Astrocyte (in vitro differentiated cells and primary cell): ENCODE measurements around the gene THY1. TPM values are rescaled to one million over a fixed set of nuclear protein-coding genes. Genes with fewer than 3 reads are reported as not detected.

ENCODE experiments used
- DNase-seq: peaks from one replicate; pipeline ENCODE4 v3.0.0-alpha.2; 2010; ENCODE audit warnings: low read depth
- FAIRE-seq: peaks from 2 replicates; lab custom pipeline; 2011; peaks lifted over from hg19 to GRCh38; lab: Jason Lieb, UNC
- H2AFZ ChIP-seq: 2 replicates; pipeline ENCODE4 v1.6.0; 2012; ENCODE audit warnings: low read depth, low read length, inconsistent platforms
- H3K27ac ChIP-seq: 2 replicates; pipeline ENCODE4 v1.5.1; 2011; ENCODE audit warnings: low read depth, low read length, inconsistent platforms
- H3K27me3 ChIP-seq: 2 replicates; pipeline ENCODE4 v1.6.0; 2011; ENCODE audit warnings: low read length, inconsistent platforms; ENCODE audit not compliant: insufficient read depth
- H3K36me3 ChIP-seq: 2 replicates; pipeline ENCODE4 v1.5.1; 2011; ENCODE audit warnings: low read length, inconsistent platforms; ENCODE audit not compliant: insufficient read depth
- H3K4me1 ChIP-seq: 2 replicates; pipeline ENCODE4 v1.5.1; 2011; ENCODE audit warnings: low read length, inconsistent platforms; ENCODE audit not compliant: insufficient read depth
- H3K4me2 ChIP-seq: 2 replicates; pipeline ENCODE4 v1.6.0; 2012; ENCODE audit warnings: low read length, inconsistent platforms
- H3K4me3 ChIP-seq: 2 replicates; pipeline ENCODE4 v1.5.1; 2011; ENCODE audit warnings: low read depth, mild to moderate bottlenecking, low read length, inconsistent platforms; ENCODE audit not compliant: insufficient read depth
- H3K79me2 ChIP-seq: 2 replicates; pipeline ENCODE4 v1.6.0; 2012; ENCODE audit warnings: mild to moderate bottlenecking, low read length, inconsistent platforms; ENCODE audit not compliant: insufficient read depth
- H3K9ac ChIP-seq: 2 replicates; pipeline ENCODE4 v1.6.0; 2012; ENCODE audit warnings: mild to moderate bottlenecking, low read length, inconsistent platforms
- H3K9me3 ChIP-seq: 2 replicates; pipeline ENCODE4 v1.5.1; 2012; ENCODE audit warnings: low read depth, mild to moderate bottlenecking, low read length, inconsistent platforms; ENCODE audit not compliant: insufficient read depth
- H4K20me1 ChIP-seq: 2 replicates; pipeline ENCODE4 v1.6.0; 2012; ENCODE audit warnings: low read length, inconsistent platforms; ENCODE audit not compliant: insufficient read depth
- H3K27ac Mint-ChIP-seq: one replicate; pipeline ENCODE4 v1.8.0; 2021; ENCODE audit warnings: mild to moderate bottlenecking, mixed read lengths; ENCODE audit not compliant: unreplicated experiment
- H3K27me3 Mint-ChIP-seq: one replicate; pipeline ENCODE4 v1.8.0; 2021; ENCODE audit warnings: low read depth, mixed read lengths; ENCODE audit not compliant: unreplicated experiment
- H3K36me3 Mint-ChIP-seq: one replicate; pipeline ENCODE4 v1.8.0; 2021; ENCODE audit warnings: low read depth, mixed read lengths; ENCODE audit not compliant: unreplicated experiment
- H3K4me1 Mint-ChIP-seq: one replicate; pipeline ENCODE4 v1.8.0; 2021; ENCODE audit warnings: low read depth, mixed read lengths; ENCODE audit not compliant: unreplicated experiment
- H3K4me3 Mint-ChIP-seq: one replicate; pipeline ENCODE4 v1.8.0; 2021; ENCODE audit warnings: mild to moderate bottlenecking, moderate library complexity, mixed read lengths; ENCODE audit not compliant: unreplicated experiment
- H3K9me3 Mint-ChIP-seq: one replicate; pipeline ENCODE4 v1.8.0; 2021; ENCODE audit warnings: mild to moderate bottlenecking, mixed read lengths; ENCODE audit not compliant: unreplicated experiment
- EZH2 ChIP-seq: IDR thresholded peaks from 2 replicates; pipeline ENCODE4 v1.6.1; 2012; ENCODE audit warnings: mild to moderate bottlenecking, low read length, inconsistent platforms; ENCODE audit not compliant: insufficient read depth
- total RNA-seq: library from RNA; stranded (reverse); gene quantifications from 2 replicates; pipeline ENCODE4 v1.2.1, GENCODE V29; 2021
- TF ChIP-seq, protein P1 (sequence below): IDR thresholded peaks from 2 replicates; pipeline ENCODE4 v1.5.1; 2011; ENCODE audit warnings: low read depth, mild to moderate bottlenecking, inconsistent platforms, low read length, moderate library complexity; ENCODE audit not compliant: insufficient read depth

The THY1 gene
- total RNA-seq, 1 donor from 2014 or later = 104 TPM

DNA sequence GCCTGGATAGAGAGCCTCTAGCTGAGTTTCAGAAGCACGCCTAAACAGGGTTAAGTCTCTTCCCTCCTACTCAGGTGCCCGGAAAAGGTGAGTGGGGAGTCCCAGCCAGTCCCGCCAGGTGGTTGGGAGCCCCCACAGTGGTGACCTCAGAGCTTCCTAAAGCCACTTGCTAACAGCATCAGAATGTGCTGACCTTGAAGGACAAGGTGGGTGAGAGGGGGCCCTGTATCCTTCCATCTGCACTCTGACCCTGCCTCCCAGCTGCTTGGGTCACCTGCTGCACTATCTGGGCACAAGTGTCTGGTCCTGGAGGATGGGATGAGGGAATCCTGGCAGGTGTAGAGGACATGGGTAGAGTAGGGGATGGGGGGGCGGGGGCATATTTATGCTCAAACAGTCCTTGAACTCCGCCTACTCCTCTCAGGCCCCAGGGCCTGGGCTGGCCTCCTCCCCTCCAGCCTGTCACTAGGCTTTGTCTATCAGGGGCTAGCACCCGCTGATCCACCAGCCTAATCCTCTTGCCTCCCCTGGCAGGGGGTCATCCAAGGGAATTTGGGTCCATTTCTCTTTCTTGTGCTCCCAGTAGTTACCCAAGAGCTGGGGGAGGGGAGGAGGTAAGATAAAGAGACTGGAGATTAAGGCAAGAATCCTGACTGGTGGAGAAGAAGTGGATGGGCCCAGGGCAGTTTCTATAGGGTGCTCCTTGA, 44.9 kb downstream of the THY1 start:
- Mint-ChIP-seq H3K9me3 (peaks cover 2% of the 10 kb centered on the region), H3K36me3 (no peaks in the 10 kb centered on the region), H3K4me1 (peaks cover 16% of the 10 kb centered on the region), H3K4me3 (no peak overlapping the region), H3K27ac (no peak overlapping the region), H3K27me3 (peaks cover 5% of the 10 kb centered on the region)
- no peaks in the 10 kb centered on the region for H3K79me2 ChIP-seq
- H3K4me3 ChIP-seq = no peak overlapping the region
- no peak overlapping the region for H3K27ac ChIP-seq
- no peak overlapping the region for H3K9ac ChIP-seq
- DNase-seq = no peak
- no peaks in the 10 kb centered on the region for H3K9me3 ChIP-seq
- no peak for TF ChIP-seq EZH2
- TF ChIP-seq, protein P1, sequence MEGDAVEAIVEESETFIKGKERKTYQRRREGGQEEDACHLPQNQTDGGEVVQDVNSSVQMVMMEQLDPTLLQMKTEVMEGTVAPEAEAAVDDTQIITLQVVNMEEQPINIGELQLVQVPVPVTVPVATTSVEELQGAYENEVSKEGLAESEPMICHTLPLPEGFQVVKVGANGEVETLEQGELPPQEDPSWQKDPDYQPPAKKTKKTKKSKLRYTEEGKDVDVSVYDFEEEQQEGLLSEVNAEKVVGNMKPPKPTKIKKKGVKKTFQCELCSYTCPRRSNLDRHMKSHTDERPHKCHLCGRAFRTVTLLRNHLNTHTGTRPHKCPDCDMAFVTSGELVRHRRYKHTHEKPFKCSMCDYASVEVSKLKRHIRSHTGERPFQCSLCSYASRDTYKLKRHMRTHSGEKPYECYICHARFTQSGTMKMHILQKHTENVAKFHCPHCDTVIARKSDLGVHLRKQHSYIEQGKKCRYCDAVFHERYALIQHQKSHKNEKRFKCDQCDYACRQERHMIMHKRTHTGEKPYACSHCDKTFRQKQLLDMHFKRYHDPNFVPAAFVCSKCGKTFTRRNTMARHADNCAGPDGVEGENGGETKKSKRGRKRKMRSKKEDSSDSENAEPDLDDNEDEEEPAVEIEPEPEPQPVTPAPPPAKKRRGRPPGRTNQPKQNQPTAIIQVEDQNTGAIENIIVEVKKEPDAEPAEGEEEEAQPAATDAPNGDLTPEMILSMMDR = no peak
- peaks cover 30% of the 10 kb centered on the region for H3K4me1 ChIP-seq
- H4K20me1 ChIP-seq = no peaks in the 10 kb centered on the region
- H3K4me2 ChIP-seq = no peak overlapping the region
- H3K36me3 ChIP-seq = no peaks in the 10 kb centered on the region
- no peak overlapping the region for H2AFZ ChIP-seq
- no peak for FAIRE-seq
- peaks cover 2% of the 10 kb centered on the region for H3K27me3 ChIP-seq

DNA sequence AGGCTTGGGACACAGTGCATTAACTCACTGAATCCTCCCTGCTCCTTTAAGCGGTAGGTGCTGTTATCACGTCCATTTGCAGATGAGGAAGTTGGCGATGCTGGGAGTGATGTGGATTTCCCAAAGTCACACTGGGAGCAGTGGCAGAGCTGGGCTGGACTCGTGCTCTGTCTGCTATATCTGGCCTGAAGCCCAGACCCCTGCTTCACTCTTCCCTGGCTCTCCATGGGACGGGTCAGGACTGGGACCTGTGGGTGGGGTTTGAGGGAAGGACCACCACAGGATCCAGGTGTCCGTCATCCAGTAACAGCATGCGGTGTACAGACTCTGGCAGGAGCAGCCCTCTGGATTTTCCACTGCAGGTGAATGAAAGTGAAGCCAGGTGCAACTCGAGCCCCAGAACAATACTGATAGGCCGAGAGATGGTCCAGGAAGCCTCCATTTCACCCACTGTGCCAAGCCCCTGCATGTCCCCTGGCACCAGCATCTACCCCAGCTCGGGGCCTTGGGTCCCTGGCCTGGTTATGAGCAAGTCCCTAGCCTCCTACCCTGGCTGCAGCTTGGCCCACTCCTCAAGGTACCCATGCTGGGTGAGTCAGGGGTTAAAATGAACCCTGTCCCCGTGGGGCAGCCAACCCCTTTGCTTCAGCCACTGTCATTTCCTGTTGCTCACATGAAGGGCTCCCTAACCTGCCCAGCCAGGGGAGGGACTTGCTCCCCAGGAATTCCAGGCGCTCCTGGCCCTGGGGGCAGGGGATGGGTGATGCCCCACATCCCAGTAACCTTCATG, 45.7 kb downstream of the THY1 start:
- no peak overlapping the region for H3K4me3 Mint-ChIP-seq
- Histone ChIP-seq H3K27me3 (peaks cover 2% of the 10 kb centered on the region), H4K20me1 (no peaks in the 10 kb centered on the region), H3K79me2 (no peaks in the 10 kb centered on the region), H3K9me3 (no peaks in the 10 kb centered on the region), H3K36me3 (no peaks in the 10 kb centered on the region), H3K27ac (no peak overlapping the region), H2AFZ (no peak overlapping the region), H3K4me1 (peaks cover 30% of the 10 kb centered on the region), H3K4me2 (no peak overlapping the region), H3K4me3 (no peak overlapping the region), H3K9ac (no peak overlapping the region)
- no peaks in the 10 kb centered on the region for H3K36me3 Mint-ChIP-seq
- DNase-seq (no peak), FAIRE-seq (no peak)
- TF ChIP-seq, protein P1 = no peak
- TF ChIP-seq EZH2 = no peak
- H3K27ac Mint-ChIP-seq = no peak overlapping the region
- H3K27me3 Mint-ChIP-seq = peaks cover 5% of the 10 kb centered on the region
- H3K9me3 Mint-ChIP-seq = peaks cover 2% of the 10 kb centered on the region
- peaks cover 16% of the 10 kb centered on the region for H3K4me1 Mint-ChIP-seq
